ENCODE data around the gene SYTL3.
"Not testable (repeated sequence)": the region's sequence is repeated elsewhere in the genome, so short reads cannot be mapped to it uniquely, and the experiment has no call there.

SYTL3 gene

GRCh38 chr6:158701268-158701667 is 51.4 kb downstream of the SYTL3 start:
- not testable (repeated sequence) for DNase-seq

GRCh38 chr6:158703111-158703836 is 53.4 kb downstream of the SYTL3 start:
- DNase-seq = no peak

GRCh38 chr6:158703837-158704822 is 54.3 kb downstream of the SYTL3 start:
- peak; percentile 79 to 84 for DNase-seq

- no peak for DNase-seq
These were observed 55.7 kb downstream of the SYTL3 start for GRCh38 chr6:158705386-158706126.

- DNase-seq = peak; percentile 19 to 41
These were observed 56.6 kb downstream of the SYTL3 start for GRCh38 chr6:158706369-158706982.

GRCh38 chr6:158707120-158707820 is 57.4 kb downstream of the SYTL3 start:
- DNase-seq = no peak

GRCh38 chr6:158707821-158708195 is 58.0 kb downstream of the SYTL3 start:
- DNase-seq = no peak

- no peak for DNase-seq
These were observed 58.4 kb downstream of the SYTL3 start for GRCh38 chr6:158708239-158708638.

- DNase-seq = no peak
These were observed 60.0 kb downstream of the SYTL3 start for GRCh38 chr6:158709809-158710208.

GRCh38 chr6:158711264-158711663 is 61.4 kb downstream of the SYTL3 start:
- DNase-seq = no peak

GRCh38 chr6:158713469-158713868 is 63.6 kb downstream of the SYTL3 start:
- no peak for DNase-seq

GRCh38 chr6:158714706-158715105 is 64.9 kb downstream of the SYTL3 start:
- DNase-seq = peak in 1 of 2 donors; percentile 14

GRCh38 chr6:158715330-158716311 is 65.8 kb downstream of the SYTL3 start:
- DNase-seq = peak; percentile 54 to 72

- no peak for DNase-seq
These were observed 67.8 kb downstream of the SYTL3 start for GRCh38 chr6:158717341-158718330.

- DNase-seq = no peak
These were observed 68.7 kb downstream of the SYTL3 start for GRCh38 chr6:158718461-158719046.

GRCh38 chr6:158722176-158722729 is 72.4 kb downstream of the SYTL3 start:
- DNase-seq = no peak

- DNase-seq = no peak
These were observed 75.8 kb downstream of the SYTL3 start for GRCh38 chr6:158725704-158726103.

- DNase-seq = peak; percentile 37 to 45
These were observed 80.2 kb downstream of the SYTL3 start for GRCh38 chr6:158729906-158730540.
